Urinary bladder (tissue), 4 donors: ENCODE results near the gene ZNF697. TPM values are rescaled to one million over a fixed set of nuclear protein-coding genes. Genes with fewer than 3 reads are reported as not detected.

Experiments
- DNase-seq: peaks from one replicate; pipeline ENCODE4 v3.0.0-alpha.2; 2015; ENCODE audit errors: extremely low spot score
- H3K27ac ChIP-seq: one replicate; pipeline ENCODE4 v1.5.1; 2013; ENCODE audit warnings: low read depth, mild to moderate bottlenecking, moderate library complexity
- H3K36me3 ChIP-seq: one replicate; pipeline ENCODE4 v1.6.1; 2013; ENCODE audit warnings: mild to moderate bottlenecking, moderate library complexity; ENCODE audit not compliant: insufficient read depth
- H3K4me1 ChIP-seq: one replicate; pipeline ENCODE4 v1.6.1; 2013; ENCODE audit warnings: mild to moderate bottlenecking, moderate library complexity; ENCODE audit not compliant: insufficient read depth
- H3K4me3 ChIP-seq: one replicate; pipeline ENCODE4 v1.5.1; 2013; ENCODE audit warnings: low read depth, low read length
- WGBS: extraction: QIAGEN DNeasy Blood & Tissue Kit; methylation state at CpG from one replicate; pipeline ENCODE4 v1.1.7; 2013; 5-methylcytosine and 5-hydroxymethylcytosine counted together
- polyA plus RNA-seq: library from polyadenylated mRNA; stranded (reverse); fragments of 200-250 nt; gene quantifications from one replicate; pipeline ENCODE4 v1.2.3, GENCODE V29; 2013
- total RNA-seq: library from RNA; depleted of rRNA; stranded (reverse); fragments of >200 nt; gene quantifications from one replicate; pipeline ENCODE4 v1.2.3, GENCODE V29; 2014
- donor health status: healthy with polysubstance abuse.
- donor health status: healthy.

ZNF697 gene
- total and polyA plus RNA-seq, 2 donors, result 2.8 to 19.8 TPM

DNA sequence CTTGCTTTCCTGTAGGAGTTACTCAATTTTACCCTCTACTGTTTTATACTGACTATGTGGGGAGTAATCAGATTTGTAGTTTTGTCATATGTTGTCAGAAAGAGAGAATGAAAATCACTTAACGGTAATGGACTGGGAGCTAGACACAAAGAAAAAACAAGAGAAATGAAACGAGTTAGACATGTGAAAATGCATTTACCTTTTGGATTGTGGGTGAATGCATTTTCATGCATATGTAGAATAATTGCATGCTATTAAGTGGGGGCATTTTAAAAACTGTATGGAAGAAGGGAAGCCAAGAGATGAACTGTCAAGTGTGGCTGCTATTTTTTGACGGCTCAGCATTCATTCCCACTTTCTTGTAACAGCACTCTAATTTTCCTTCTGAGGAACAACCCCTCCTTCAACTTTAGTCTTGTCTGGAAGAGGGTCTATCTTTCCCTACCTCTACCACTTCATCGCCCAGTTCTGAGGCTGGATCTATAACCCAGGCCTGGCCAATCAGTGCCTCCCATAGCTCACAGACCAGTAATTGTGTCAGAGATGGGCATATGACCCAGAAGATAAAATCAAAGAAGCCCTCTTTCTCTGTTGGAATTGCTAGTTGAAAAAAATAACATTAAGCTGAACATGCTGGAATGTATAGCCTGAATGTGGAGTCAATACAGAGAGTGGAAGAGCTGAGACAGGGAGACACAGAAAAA, 5.2 kb upstream of the ZNF697 start:
- WGBS, result 86% methylated on average over 4 of the region's 4 CpGs
- H3K27ac ChIP-seq, result no peak overlapping the region
- no peak for DNase-seq
- no peaks in the 10 kb centered on the region for H3K4me1 ChIP-seq
- no peaks in the 10 kb centered on the region for H3K36me3 ChIP-seq
- no peak overlapping the region for H3K4me3 ChIP-seq

- Histone ChIP-seq H3K4me3 (no peak overlapping the region), H3K36me3 (no peaks in the 10 kb centered on the region), H3K4me1 (no peaks in the 10 kb centered on the region), H3K27ac (no peak overlapping the region)
- WGBS, result 96% methylated on average over 4 of the region's 4 CpGs
- no peak for DNase-seq
Observed at GRCh38 chr1:119652587-119652986, 4.5 kb upstream of the ZNF697 start.

DNA sequence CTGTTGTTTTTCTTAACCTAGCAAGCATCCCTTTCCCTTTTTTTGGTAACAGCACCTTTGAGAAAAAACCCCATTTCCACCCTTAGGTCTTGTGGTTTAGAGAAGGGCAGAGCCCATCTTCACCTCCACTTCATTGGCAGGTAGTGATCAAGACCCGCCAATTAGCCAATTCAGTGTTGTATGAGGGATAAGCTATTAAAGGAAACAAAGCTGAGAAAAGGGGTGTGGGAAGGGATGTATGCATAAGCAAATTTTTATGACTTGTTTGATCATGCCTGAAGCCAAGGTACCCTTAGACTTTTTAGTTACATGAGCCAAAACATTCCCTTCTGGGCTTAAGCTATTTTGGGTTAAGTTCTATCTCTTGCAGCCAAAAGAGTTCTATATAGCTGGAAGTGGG, 3.6 kb upstream of the ZNF697 start:
- Histone ChIP-seq H3K4me3 (no peak overlapping the region), H3K27ac (no peak overlapping the region), H3K36me3 (no peaks in the 10 kb centered on the region), H3K4me1 (no peaks in the 10 kb centered on the region)
- no peak for DNase-seq
- WGBS, result 85% methylated on average over 1 of the region's 1 CpG

GRCh38 chr1:119651133-119651532, 3.1 kb upstream of the ZNF697 start:
- H3K4me3 ChIP-seq, result no peak overlapping the region
- DNase-seq, result no peak
- no peak overlapping the region for H3K27ac ChIP-seq
- no peaks in the 10 kb centered on the region for H3K4me1 ChIP-seq
- H3K36me3 ChIP-seq, result no peaks in the 10 kb centered on the region
- WGBS, result 83% methylated on average over 2 of the region's 2 CpGs

DNA sequence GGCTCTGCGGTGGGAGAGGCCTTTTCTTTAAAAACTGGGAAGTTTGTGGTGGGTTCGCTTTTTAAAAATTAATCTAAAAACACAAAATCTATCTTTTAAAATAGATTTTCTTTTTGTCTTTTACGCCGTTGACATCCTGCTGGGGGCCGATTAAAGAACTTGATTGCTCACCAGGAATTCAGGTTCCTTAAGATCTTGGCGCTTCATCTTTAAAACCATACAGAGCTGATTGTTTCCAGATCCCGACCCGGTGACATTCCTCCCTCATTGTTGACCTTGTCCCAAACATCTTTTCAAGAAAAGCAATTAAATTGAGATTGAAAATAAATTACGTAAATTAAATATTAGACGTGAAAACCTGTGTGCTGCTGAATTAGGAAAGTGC, 546 bp upstream of the ZNF697 start:
- Histone ChIP-seq H3K4me3 (peak overlapping the region; percentile 72), H3K36me3 (no peaks in the 10 kb centered on the region), H3K4me1 (no peaks in the 10 kb centered on the region), H3K27ac (no peak overlapping the region)
- WGBS, result 11% methylated on average over 10 of the region's 10 CpGs
- no peak for DNase-seq

DNA sequence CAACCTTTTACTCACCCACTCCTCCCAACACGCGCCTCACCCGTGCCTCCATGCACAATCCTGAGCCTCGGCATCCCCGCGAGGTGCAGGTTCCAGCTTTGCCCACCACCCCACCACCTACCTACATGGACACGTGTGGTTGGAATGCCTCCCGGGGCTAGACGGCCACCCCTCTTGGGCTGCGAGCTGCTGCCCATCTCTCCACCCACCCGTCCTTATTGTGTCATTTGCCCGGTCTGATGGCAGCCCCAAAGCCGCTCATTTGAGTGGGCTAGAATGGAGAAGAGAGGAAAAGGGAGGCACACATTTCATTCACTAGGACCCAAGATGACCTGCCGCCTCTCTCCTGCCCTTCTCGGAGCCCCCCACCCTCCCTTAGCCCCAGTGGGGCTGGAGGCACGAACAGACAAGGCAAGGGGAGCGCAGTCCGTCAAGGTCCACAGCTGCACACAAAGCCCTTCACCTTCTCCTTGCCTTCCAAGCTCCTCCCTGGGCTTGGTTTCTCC, 785 bp downstream of the ZNF697 start:
- no peak for DNase-seq
- no peaks in the 10 kb centered on the region for H3K36me3 ChIP-seq
- no peaks in the 10 kb centered on the region for H3K4me1 ChIP-seq
- H3K27ac ChIP-seq, result no peak overlapping the region
- WGBS, result 4% methylated on average over 18 of the region's 18 CpGs
- H3K4me3 ChIP-seq, result peak overlapping the region; percentile 72

DNA sequence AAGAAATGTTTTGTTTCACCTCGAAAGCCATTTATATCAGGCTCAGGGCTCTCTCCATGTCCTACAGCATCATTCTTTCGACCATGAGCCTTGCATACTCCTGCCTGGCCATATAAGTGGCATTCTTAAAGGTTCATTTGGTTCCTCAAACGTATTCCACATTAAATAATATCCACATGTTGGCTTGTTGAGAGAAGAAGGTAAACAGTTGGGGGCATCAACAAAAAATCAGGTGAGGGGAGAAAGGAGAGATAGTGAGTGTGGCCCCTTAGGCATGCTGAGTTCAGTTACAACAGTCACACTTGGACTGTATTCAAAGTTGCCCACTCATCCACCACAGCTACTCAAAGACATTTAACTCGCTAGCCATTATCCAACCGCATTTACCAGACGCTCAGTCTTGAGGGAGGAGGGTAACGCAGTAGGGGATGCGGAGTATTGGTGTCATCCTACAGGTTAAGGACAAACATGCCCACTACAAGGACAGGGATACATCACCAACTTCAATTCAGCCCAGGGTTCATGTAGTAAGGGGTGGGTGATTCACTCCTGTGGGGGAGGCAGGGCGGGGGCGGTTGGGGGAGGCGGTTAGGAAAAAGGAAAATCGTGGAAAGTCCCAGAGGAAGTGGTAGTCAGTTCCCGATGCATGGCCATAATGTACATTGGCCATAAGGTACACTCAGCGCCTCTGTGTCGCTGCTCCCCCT, 1.4 kb downstream of the ZNF697 start:
- 49% methylated on average over 15 of the region's 15 CpGs for WGBS
- H3K27ac ChIP-seq, result no peak overlapping the region
- H3K4me3 ChIP-seq, result peak overlapping the region; percentile 72
- DNase-seq, result no peak
- H3K4me1 ChIP-seq, result no peaks in the 10 kb centered on the region
- H3K36me3 ChIP-seq, result no peaks in the 10 kb centered on the region

- no peak for DNase-seq
- H3K4me3 ChIP-seq, result no peak overlapping the region
- WGBS, result 95% methylated on average over 1 of the region's 1 CpG
- peaks cover 2% of the 10 kb centered on the region for H3K4me1 ChIP-seq
- H3K27ac ChIP-seq, result no peak overlapping the region
- no peaks in the 10 kb centered on the region for H3K36me3 ChIP-seq
Observed at GRCh38 chr1:119639109-119639508, 9.0 kb downstream of the ZNF697 start.

DNA sequence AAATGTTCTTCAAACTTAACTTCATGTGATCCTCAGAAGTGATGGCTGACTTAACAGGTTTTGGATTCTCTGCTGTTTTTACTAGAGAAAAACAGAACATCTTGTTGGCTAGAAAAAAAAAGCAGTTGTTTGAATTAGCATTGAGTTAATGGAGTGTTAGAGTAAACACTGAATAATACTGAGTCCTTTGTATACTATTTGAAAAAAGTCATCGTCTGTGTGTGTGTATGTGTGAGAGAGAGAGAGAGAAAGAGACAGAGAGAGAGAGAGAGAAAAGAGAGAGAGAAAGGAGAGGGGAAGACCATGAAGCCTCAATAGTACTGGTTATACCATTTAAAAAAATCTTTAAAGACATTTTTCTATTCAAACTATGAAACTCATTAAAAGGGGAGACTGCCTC, 10.4 kb downstream of the ZNF697 start:
- Histone ChIP-seq H3K27ac (no peak overlapping the region), H3K4me1 (peaks cover 2% of the 10 kb centered on the region), H3K36me3 (no peaks in the 10 kb centered on the region), H3K4me3 (no peak overlapping the region)
- DNase-seq, result no peak
- WGBS, result 31% methylated on average over 1 of the region's 1 CpG

- Histone ChIP-seq H3K36me3 (no peaks in the 10 kb centered on the region), H3K4me3 (no peak overlapping the region), H3K4me1 (peaks cover 2% of the 10 kb centered on the region), H3K27ac (no peak overlapping the region)
- DNase-seq, result no peak
- WGBS, result 86% methylated on average over 4 of the region's 4 CpGs
Observed at GRCh38 chr1:119636491-119637089, 11.5 kb downstream of the ZNF697 start.

DNA sequence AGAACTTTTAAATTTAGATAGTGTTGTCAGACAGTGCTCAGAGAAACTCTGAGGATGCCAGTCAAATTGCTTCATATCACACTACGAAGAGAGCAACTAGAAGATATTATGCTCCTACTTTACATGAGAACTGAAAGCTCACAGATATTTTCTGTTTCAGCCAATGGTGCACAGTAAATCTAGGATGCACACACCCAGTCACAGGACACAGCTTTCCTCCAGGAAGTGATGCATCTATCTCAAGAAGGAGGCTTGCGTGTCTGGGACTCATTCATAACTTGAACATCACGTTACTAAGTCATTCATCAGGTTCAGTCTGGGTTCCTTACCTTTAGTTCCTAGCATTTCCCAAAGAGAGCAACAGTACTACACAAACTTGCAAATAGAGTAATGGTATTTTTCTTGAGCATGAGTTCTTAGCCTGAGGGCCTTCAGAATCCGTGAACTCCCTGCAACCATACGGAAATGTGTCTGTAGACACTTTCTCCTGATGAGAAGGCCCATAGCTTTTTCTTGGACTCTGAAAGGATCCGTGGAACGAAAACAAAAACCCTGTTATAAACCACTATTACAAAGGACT, 12.2 kb downstream of the ZNF697 start:
- Histone ChIP-seq H3K27ac (no peak overlapping the region), H3K4me1 (peaks cover 5% of the 10 kb centered on the region), H3K4me3 (no peak overlapping the region), H3K36me3 (no peaks in the 10 kb centered on the region)
- WGBS, result 81% methylated on average over 7 of the region's 7 CpGs
- no peak for DNase-seq

- Histone ChIP-seq H3K4me1 (peaks cover 5% of the 10 kb centered on the region), H3K4me3 (no peak overlapping the region), H3K27ac (no peak overlapping the region), H3K36me3 (no peaks in the 10 kb centered on the region)
- WGBS, result 68% methylated on average over 3 of the region's 3 CpGs
- no peak for DNase-seq
Observed at GRCh38 chr1:119634016-119634415, 14.1 kb downstream of the ZNF697 start.

GRCh38 chr1:119633575-119633974, 14.5 kb downstream of the ZNF697 start:
- no peak for DNase-seq
- H3K27ac ChIP-seq, result no peak overlapping the region
- no peaks in the 10 kb centered on the region for H3K36me3 ChIP-seq
- 91% methylated on average over 2 of the region's 2 CpGs for WGBS
- H3K4me3 ChIP-seq, result no peak overlapping the region
- H3K4me1 ChIP-seq, result peaks cover 5% of the 10 kb centered on the region

DNA sequence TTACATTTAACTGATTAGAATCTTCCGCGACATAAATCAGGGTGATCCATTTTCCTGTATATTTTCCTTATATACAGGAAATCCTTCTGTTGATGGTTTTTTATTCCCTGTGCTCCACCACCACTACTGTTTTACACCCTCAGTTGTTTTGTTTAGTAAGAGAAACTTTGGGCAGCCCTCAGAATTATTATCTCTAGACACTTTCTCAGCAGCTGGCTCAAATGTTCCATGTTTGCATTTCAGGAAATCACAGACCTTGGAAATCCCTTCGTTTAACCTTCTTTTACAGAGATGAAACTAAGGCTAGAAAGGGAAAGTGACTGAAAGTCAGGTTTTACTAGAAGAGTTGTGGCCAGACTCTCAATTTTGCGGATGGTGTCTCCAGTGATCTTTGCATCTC, 15.2 kb downstream of the ZNF697 start:
- Histone ChIP-seq H3K36me3 (no peaks in the 10 kb centered on the region), H3K27ac (no peak overlapping the region), H3K4me1 (peaks cover 5% of the 10 kb centered on the region), H3K4me3 (no peak overlapping the region)
- no peak for DNase-seq
- 53% methylated on average over 4 of the region's 4 CpGs for WGBS
